BLaER1 treated with 17β-estradiol and CSF1 and Interleukin-3, amounts not matched to agents 10 nM and 100 nM (cell line): ENCODE measurements around the gene ITSN1.
A peak's percentile ranks its signal among the peaks of the same experiment; 100 is the strongest.
"Not testable (repeated sequence)": the region's sequence is repeated elsewhere in the genome, so short reads cannot be mapped to it uniquely, and the experiment has no call there.

Experiments
- H3K27ac ChIP-seq, 11 experiments: shearing (Covaris generic); formaldehyde crosslinking; 2 replicates each; pipeline ENCODE4 v1.8.1; 2022
- H3K27me3 ChIP-seq, 11 experiments: shearing (Covaris generic); formaldehyde crosslinking; 2 replicates each; pipeline ENCODE4 v1.8.1; 2022
- H3K36me3 ChIP-seq, 11 experiments: shearing (Covaris generic); formaldehyde crosslinking; 2 replicates each; pipeline ENCODE4 v1.8.1; 2022
- H3K4me1 ChIP-seq, 10 experiments: shearing (Covaris generic); formaldehyde crosslinking; 2 replicates each; pipeline ENCODE4 v1.8.1; 2022
- H3K4me2 ChIP-seq, 11 experiments: shearing (Covaris generic); formaldehyde crosslinking; 2 replicates each; pipeline ENCODE4 v1.8.1; 2022
- H3K4me3 ChIP-seq, 10 experiments: shearing (Covaris generic); formaldehyde crosslinking; 2 replicates each; pipeline ENCODE4 v1.8.1; 2022
- H3K9ac ChIP-seq, 11 experiments: shearing (Covaris generic); formaldehyde crosslinking; 2 replicates each; pipeline ENCODE4 v1.8.1; 2022
- H3K9me3 ChIP-seq, 11 experiments: shearing (Covaris generic); formaldehyde crosslinking; replicated peaks in 1 of 11; 2 replicates each; pipeline ENCODE4 v1.8.1; 2022
- H4K20me1 ChIP-seq, 11 experiments: shearing (Covaris generic); formaldehyde crosslinking; 2 replicates each; pipeline ENCODE4 v1.8.1; 2022
- Cebpa-rat ChIP-seq, 11 experiments: shearing (Covaris generic); IDR thresholded peaks; 2 replicates each; pipeline ENCODE4 v1.8.1; 2022

The ITSN1 gene

DNA sequence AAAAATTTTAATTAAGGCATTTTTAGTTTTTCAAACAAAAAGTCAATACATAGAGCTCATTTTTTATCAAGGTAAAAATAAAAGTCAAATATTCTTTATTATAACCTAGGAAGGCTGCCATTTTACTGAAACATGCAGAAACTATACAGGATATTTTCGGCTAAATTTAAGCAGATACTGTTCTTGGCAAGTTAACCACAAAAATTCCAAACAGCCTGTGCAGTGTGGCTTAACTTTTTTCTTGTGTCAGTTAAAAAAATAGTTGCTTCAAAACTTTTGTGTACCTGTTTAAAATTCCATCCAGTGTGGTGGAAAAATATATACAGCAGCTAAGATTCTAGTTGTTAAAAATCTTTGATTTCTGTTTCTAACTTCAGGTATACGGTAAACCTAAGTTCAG lies 138.3 kb downstream of the ITSN1 start:
- Histone ChIP-seq H3K9me3 (peaks cover 0 to 25% (median 11%) of the 10 kb centered on the region in 11 experiments; a peak in 17 of 22 replicates), H3K4me2 (no peak overlapping the region), H4K20me1 (no peaks in the 10 kb centered on the region), H3K36me3 (peaks cover 11 to 98% (median 26%) of the 10 kb centered on the region in 11 experiments; a peak in 20 of 22 replicates), H3K4me1 (peaks cover 0 to 5% (median 0%) of the 10 kb centered on the region in 10 experiments; a peak in 1 of 20 replicates), H3K4me3 (no peak overlapping the region), H3K27ac (no peak overlapping the region), H3K27me3 (no peaks in the 10 kb centered on the region), H3K9ac (no peak overlapping the region)
- TF ChIP-seq Cebpa-rat (IDR thresholded peaks at IDR 0.05) = no peak

DNA sequence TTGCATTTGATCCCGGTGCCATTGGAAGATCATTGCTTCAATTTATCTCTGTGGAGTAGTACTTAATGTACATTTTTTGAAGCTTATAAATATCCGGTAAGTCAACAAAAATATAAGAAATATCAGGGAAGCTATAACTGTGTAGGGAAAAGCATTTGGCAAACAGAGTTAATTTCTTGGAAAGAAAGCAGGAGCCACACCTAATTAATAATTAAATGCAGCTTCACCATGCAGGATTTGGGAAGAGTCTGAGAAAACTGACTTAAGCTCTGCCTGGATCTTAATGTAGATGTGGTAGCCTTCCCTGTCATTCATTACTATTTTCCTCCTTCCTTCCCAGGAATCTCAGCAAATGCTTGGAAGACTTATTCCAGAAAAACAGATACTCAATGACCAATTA lies 138.8 kb downstream of the ITSN1 start:
- H3K36me3 ChIP-seq = peaks cover 11 to 98% (median 21%) of the 10 kb centered on the region in 11 experiments; a peak in 19 of 22 replicates
- TF ChIP-seq Cebpa-rat (IDR thresholded peaks at IDR 0.05) = no peak
- H3K9me3 ChIP-seq = peaks cover 0 to 25% (median 11%) of the 10 kb centered on the region in 11 experiments; a peak in 17 of 22 replicates
- H3K27ac ChIP-seq = no peak overlapping the region
- no peaks in the 10 kb centered on the region for H3K27me3 ChIP-seq
- no peak overlapping the region for H3K9ac ChIP-seq
- no peak overlapping the region for H3K4me3 ChIP-seq
- peaks cover 0 to 5% (median 0%) of the 10 kb centered on the region in 10 experiments; a peak in 1 of 20 replicates for H3K4me1 ChIP-seq
- no peak overlapping the region for H3K4me2 ChIP-seq
- no peaks in the 10 kb centered on the region for H4K20me1 ChIP-seq

DNA sequence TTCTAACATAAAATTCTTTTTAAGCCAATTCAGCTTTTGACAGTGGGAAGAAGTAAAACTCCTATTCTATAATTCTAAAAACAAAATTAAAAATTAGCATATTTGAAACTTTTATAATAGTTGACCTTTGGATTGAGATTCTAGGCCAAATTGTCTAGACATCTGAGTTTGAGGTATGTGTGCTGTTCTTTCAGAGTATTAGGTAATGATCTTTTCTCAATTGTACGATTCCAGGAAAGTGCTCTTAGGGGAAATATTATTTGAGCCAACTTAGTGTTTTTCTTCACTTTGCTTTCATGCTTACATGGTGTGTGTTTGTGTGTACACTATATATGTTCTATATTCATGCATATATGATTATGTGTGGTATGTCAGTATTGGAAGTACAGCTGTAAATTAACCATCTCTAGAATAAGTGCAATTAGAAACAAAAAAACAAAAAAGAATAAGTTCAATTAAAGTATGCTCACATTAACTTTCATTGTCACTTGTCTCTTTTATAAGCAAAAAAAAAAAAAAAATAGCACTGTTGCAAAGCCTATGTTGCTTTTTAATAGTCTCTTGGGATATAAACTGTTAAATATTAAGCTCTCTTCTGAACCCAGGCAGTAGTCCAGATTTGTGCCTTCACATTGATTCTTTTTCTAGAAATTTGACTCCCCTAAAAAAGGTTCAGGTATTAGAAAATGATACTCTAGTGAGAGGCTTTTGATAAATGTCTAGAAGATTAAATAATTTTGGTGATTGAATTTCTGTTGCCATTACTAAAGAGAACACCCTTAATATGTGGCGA lies 141.1 kb downstream of the ITSN1 start:
- H3K27ac ChIP-seq = no peak overlapping the region
- H3K4me2 ChIP-seq = no peak overlapping the region
- no peak overlapping the region for H3K9ac ChIP-seq
- no peaks in the 10 kb centered on the region for H4K20me1 ChIP-seq
- H3K36me3 ChIP-seq = peaks cover 11 to 99% (median 19%) of the 10 kb centered on the region in 11 experiments; a peak in 18 of 22 replicates
- H3K9me3 ChIP-seq = peaks cover 0 to 15% (median 11%) of the 10 kb centered on the region in 11 experiments; a peak in 17 of 22 replicates
- H3K4me3 ChIP-seq = no peak overlapping the region
- no peaks in the 10 kb centered on the region for H3K4me1 ChIP-seq
- no peaks in the 10 kb centered on the region for H3K27me3 ChIP-seq
- TF ChIP-seq Cebpa-rat (IDR thresholded peaks at IDR 0.05) = no peak

DNA sequence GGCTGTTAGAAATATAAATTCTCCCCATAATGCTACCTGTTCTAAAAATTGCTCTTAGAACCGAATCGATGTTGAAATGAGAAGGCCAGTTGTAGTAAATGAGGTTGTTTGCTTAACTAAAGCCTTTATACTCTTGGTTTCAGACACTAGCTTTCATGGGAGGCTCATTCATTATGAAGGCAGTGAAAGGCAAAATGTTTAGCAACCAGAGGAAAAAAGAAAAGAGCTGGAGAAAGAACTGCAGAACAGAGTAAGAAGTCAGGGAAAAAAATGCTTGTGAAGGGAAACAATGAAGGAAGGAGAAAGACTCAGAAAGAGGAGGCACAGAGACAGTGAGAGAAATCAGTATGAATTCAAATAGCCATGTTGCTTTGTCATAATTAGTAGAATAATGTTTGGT lies 145.1 kb downstream of the ITSN1 start:
- H3K27me3 ChIP-seq = no peaks in the 10 kb centered on the region
- H3K36me3 ChIP-seq = peaks cover 0 to 87% (median 0%) of the 10 kb centered on the region in 11 experiments; a peak in 10 of 22 replicates
- no peak for TF ChIP-seq Cebpa-rat (IDR thresholded peaks at IDR 0.05)
- no peak overlapping the region for H3K9ac ChIP-seq
- H4K20me1 ChIP-seq = no peaks in the 10 kb centered on the region
- peak overlapping the region in 1 of 11 experiments; percentile 16; a peak in 2 of 22 replicates for H3K27ac ChIP-seq
- no peak overlapping the region for H3K4me3 ChIP-seq
- no peak overlapping the region for H3K4me2 ChIP-seq
- H3K4me1 ChIP-seq = peaks cover 0 to 16% (median 0%) of the 10 kb centered on the region in 10 experiments; a peak in 3 of 20 replicates
- H3K9me3 ChIP-seq = no peaks in the 10 kb centered on the region

DNA sequence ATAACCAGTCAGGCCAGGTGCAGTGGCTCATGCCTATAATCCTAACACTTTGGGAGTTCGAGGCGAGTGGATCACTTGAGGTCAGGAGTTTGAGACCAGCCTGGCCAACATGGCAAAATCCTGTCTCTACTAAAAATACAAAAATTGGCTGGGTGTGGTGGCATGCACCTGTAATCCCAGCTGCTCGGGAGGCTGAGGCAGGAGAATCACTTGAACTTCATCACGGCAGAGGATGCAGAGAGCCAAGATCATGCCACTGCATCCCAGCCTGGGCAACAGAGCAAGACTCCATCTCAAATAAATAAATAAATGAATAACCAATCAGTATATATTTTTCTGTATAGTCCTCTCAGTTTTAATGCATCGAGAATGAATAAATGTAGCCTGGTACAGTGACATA lies 146.1 kb downstream of the ITSN1 start:
- not testable (repeated sequence) for H3K27ac ChIP-seq, H3K9ac ChIP-seq, H3K4me3 ChIP-seq, H3K9me3 ChIP-seq, H4K20me1 ChIP-seq, H3K27me3 ChIP-seq, H3K4me2 ChIP-seq
- Histone ChIP-seq H3K36me3 (peaks cover 0 to 87% (median 0%) of the 10 kb centered on the region in 11 experiments; a peak in 10 of 22 replicates), H3K4me1 (peaks cover 0 to 16% (median 0%) of the 10 kb centered on the region in 10 experiments; a peak in 3 of 20 replicates)

DNA sequence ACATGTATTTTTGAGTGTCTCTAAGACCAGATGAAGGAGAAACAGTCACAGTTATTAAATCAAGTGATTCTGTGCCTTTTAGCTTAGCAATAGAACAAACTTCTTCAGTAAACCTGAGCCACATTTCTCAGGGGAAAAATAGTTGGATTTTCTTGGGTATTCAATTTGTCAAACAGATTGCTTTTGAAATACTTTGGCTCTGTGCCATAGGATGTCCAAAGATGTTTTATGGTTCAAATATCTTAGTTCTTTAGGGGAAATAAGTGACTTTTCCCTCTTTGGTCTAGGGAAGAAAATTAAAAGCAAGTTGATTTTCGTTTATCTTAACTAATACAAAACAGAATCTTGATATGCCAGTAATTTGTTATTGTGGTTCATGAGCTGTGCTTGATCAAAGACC lies 147.4 kb downstream of the ITSN1 start:
- TF ChIP-seq Cebpa-rat (IDR thresholded peaks at IDR 0.05) = no peak
- H3K4me1 ChIP-seq = peaks cover 0 to 16% (median 0%) of the 10 kb centered on the region in 10 experiments; a peak in 3 of 20 replicates
- no peak overlapping the region for H3K4me3 ChIP-seq
- peaks cover 0 to 87% (median 2%) of the 10 kb centered on the region in 11 experiments; a peak in 13 of 22 replicates for H3K36me3 ChIP-seq
- no peaks in the 10 kb centered on the region for H4K20me1 ChIP-seq
- no peaks in the 10 kb centered on the region for H3K9me3 ChIP-seq
- no peaks in the 10 kb centered on the region for H3K27me3 ChIP-seq
- H3K4me2 ChIP-seq = no peak overlapping the region; a peak in 1 of 22 replicates
- no peak overlapping the region for H3K9ac ChIP-seq
- no peak overlapping the region; a peak in 1 of 22 replicates for H3K27ac ChIP-seq

DNA sequence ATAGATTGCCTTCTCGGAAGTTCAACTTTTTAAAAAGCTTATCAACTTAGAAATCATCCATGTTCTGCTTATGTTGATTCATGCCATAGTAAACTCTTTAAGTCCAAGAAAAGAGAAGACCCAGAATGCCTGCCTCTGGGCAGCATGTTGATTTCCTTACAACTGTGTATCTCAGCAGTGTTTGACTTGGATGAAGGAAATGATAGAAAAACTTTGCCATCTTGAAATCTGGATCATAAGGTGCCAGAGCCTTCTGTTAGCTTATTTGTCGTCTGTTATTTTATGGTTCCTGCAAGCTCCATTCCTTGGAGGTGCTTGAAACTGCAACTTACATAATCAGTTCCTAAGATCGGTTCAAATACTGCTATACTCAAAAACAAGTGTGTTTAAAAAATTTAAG lies 148.8 kb downstream of the ITSN1 start:
- no peak for TF ChIP-seq Cebpa-rat (IDR thresholded peaks at IDR 0.05)
- Histone ChIP-seq H3K9ac (no peak overlapping the region), H3K27me3 (no peaks in the 10 kb centered on the region), H3K4me3 (no peak overlapping the region), H3K4me2 (no peak overlapping the region), H3K4me1 (peaks cover 0 to 18% (median 0%) of the 10 kb centered on the region in 10 experiments; a peak in 3 of 20 replicates), H4K20me1 (no peaks in the 10 kb centered on the region), H3K9me3 (no peaks in the 10 kb centered on the region), H3K27ac (no peak overlapping the region), H3K36me3 (peaks cover 0 to 87% (median 6%) of the 10 kb centered on the region in 11 experiments; a peak in 13 of 22 replicates)

DNA sequence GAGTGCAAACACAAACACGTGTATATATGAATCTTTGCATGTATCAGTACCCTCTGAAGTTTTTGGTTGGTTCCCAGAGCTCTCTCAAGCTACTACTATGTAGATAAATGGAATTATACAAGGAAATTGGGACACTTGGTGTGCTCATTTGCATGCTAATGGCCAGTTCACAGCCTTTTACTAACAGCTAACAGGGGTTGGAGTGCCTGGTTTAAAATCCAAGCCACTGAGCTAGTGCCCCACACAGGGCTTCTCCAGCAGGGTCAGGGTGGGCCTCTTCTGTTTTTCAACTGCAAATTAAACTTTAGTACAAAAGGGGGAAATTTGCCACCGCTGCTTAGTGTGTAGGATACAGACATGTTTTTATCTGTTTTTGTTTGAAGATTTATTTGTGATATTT lies 152.3 kb downstream of the ITSN1 start:
- H3K4me1 ChIP-seq = peaks cover 0 to 48% (median 0%) of the 10 kb centered on the region in 10 experiments; a peak in 4 of 20 replicates
- H3K27ac ChIP-seq = no peak overlapping the region
- no peak for TF ChIP-seq Cebpa-rat (IDR thresholded peaks at IDR 0.05)
- no peak overlapping the region for H3K9ac ChIP-seq
- no peak overlapping the region for H3K4me2 ChIP-seq
- H3K36me3 ChIP-seq = peaks cover 10 to 87% (median 21%) of the 10 kb centered on the region in 11 experiments; a peak in 20 of 22 replicates
- no peak overlapping the region for H3K4me3 ChIP-seq
- no peaks in the 10 kb centered on the region for H4K20me1 ChIP-seq
- no peaks in the 10 kb centered on the region for H3K9me3 ChIP-seq
- no peaks in the 10 kb centered on the region for H3K27me3 ChIP-seq

DNA sequence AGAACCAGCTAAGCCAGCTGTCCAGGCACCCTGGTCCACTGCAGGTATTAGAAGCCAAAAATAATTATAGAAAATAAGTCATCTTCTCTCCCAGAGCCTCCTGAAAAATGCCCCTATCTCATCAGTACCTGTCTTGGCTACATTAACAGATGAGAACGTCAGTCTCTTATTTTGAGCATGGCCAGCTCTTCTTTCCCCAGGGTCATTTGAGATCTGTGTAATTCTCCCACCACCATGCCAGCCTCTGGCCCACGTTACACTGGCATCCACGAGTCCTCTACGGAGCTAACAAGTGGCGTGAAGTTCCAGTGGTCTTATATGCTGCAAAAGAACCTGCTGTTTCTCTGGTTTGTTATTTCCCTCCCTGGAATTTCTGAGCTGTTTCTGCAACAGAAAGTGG lies 155.3 kb downstream of the ITSN1 start:
- no peak for TF ChIP-seq Cebpa-rat (IDR thresholded peaks at IDR 0.05)
- H3K27me3 ChIP-seq = no peaks in the 10 kb centered on the region
- H3K4me1 ChIP-seq = peaks cover 0 to 64% (median 0%) of the 10 kb centered on the region in 10 experiments; a peak in 7 of 20 replicates
- H3K9me3 ChIP-seq = no peaks in the 10 kb centered on the region
- 0 out of 22 replicates have a peak overlapping the region, but pooled peaks of 1 of the 11 experiments have one; percentile 3 for H3K4me2 ChIP-seq
- H3K4me3 ChIP-seq = no peak overlapping the region
- H3K9ac ChIP-seq = no peak overlapping the region
- H4K20me1 ChIP-seq = no peaks in the 10 kb centered on the region
- H3K27ac ChIP-seq = no peak overlapping the region
- peaks cover 10 to 93% (median 21%) of the 10 kb centered on the region in 11 experiments; a peak in 20 of 22 replicates for H3K36me3 ChIP-seq
